ENCODE data around the gene VAMP7. TPM values are rescaled to one million over a fixed set of nuclear protein-coding genes. Genes with fewer than 3 reads are reported as not detected.
"Not testable (repeated sequence)": the region's sequence is repeated elsewhere in the genome, so short reads cannot be mapped to it uniquely, and the experiment has no call there.

Gene VAMP7
- total RNA-seq, 2 donors from 2014 or later = 28.7 to 30.3 TPM

DNA sequence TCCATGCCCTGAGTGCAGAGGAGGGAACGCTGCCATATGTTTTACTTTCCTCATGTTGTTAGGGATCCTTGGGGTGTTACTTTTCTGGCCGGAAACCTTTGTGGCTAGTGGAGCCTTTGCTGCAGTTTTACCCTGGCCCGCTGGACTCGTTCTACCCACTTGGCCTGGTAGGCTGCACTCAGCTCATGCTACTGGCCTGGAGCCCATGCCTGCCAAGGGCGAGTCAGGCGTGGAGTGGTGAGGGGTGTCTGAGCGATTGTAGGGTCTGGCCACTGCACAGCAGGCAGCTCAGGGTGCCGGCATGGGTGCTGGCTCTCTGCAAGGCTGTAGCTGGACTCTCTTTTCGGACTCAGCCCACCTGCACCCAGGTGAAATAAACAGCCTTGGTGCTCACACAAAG is 75.0 kb downstream of the VAMP7 start:
- no peak for ATAC-seq (replicated peaks)
- Mint-ChIP-seq H3K4me3 (no peak overlapping the region), H3K9me3 (no peaks in the 10 kb centered on the region), H3K27ac (no peak overlapping the region), H3K4me1 (no peaks in the 10 kb centered on the region), H3K36me3 (ENCODE audit: low read depth) (no peaks in the 10 kb centered on the region), H3K27me3 (no peaks in the 10 kb centered on the region)

DNA sequence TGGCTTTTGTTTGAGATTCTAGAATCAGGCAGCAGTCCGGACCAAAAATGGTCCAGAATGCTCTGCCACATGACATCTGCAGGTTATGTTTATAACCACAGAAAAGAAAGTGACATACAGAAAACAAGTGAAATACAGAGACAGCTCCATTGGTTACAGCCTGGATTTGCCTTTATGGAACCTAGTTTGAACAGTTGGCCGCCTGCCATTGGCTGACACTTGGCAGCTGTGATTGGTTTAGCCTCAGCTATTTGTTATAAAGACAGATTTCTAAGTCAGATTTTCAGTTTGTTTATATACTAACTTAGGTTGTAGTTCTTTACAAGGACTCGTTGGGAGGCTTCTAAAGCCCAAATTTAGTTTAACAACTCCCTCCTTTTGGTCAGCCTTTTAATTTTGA is 75.5 kb downstream of the VAMP7 start:
- Mint-ChIP-seq H3K27ac (no peak overlapping the region), H3K4me1 (no peaks in the 10 kb centered on the region), H3K27me3 (no peaks in the 10 kb centered on the region), H3K9me3 (no peaks in the 10 kb centered on the region), H3K36me3 (ENCODE audit: low read depth) (no peaks in the 10 kb centered on the region), H3K4me3 (no peak overlapping the region)
- ATAC-seq (replicated peaks) = no peak

DNA sequence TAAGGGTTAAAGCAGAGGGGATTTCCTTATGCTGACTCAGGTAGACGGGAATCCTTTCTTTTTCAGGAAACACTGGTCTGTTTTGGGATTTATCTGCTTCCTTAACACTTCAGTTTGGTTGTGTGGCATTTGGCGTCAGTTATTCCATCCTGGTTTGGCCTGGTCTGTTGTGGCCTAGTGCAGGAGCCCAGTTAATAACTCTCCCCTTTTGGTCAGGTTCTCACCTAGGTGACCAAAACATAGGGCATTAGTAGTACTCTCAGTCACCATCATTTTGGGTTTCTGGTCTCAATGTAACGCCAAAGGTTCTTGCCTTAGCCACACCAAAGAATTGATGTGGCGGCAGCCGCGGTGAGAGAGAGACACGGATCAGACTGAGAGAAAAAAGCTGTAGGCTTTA is 76.7 kb downstream of the VAMP7 start:
- H3K27ac Mint-ChIP-seq = no peak overlapping the region
- H3K4me1 Mint-ChIP-seq = no peaks in the 10 kb centered on the region
- no peaks in the 10 kb centered on the region for H3K36me3 Mint-ChIP-seq (ENCODE audit: low read depth)
- no peak for ATAC-seq (replicated peaks)
- H3K4me3 Mint-ChIP-seq = no peak overlapping the region
- peaks cover 3% of the 10 kb centered on the region for H3K27me3 Mint-ChIP-seq
- H3K9me3 Mint-ChIP-seq = no peaks in the 10 kb centered on the region

DNA sequence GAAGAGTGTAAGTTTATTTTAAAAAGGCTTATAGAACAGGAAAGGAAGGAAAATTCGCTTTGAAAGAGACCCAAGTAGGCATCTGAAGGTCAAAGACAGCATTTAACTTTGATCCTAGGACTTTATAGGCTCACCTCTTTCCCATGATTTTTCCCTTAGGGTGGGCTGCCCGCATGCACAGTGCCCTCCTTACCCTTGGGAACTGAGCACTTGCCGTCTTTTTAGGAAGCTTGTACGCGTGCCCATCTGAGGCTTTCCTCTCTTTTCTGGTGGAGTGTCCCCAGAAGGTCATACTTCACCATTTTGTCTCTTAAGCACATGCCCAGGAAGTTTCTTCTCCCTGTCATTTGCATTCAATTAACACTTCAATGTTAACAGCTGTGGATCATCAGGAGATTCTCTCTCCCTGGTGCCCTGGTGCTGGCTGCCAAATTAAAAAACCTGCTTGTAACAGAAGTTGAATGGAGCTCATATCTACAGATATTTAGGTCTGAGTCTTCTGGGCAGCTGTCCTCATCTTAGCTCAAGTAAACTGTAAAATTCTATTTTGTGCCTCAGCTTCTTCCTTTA is 78.0 kb downstream of the VAMP7 start:
- Mint-ChIP-seq H3K9me3 (peaks cover 6% of the 10 kb centered on the region), H3K4me1 (no peaks in the 10 kb centered on the region), H3K27me3 (peaks cover 6% of the 10 kb centered on the region), H3K36me3 (ENCODE audit: low read depth) (no peaks in the 10 kb centered on the region), H3K27ac (no peak overlapping the region), H3K4me3 (no peak overlapping the region)
- no peak for ATAC-seq (replicated peaks)

DNA sequence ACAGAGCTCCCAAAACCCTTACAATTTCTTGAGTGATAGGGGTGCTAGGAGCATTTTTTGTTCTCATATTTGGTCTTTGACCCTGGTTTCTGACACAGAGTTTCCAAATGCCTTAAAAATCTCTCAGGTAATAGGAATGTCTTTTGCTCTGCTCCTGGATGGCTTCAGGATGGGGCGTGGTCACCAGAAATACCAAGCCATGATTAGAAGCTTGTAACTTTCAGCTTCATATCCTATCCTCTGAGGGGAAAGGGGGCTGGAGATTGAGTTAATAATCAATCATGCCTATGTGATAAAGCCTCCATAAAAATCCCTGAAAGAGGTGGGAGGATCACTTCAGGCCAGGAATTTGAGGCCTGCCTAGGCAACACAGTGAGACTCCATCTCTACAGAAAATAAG is 81.8 kb downstream of the VAMP7 start:
- H3K27ac Mint-ChIP-seq = no peak overlapping the region
- peaks cover 6% of the 10 kb centered on the region for H3K9me3 Mint-ChIP-seq
- H3K4me3 Mint-ChIP-seq = no peak overlapping the region
- no peaks in the 10 kb centered on the region for H3K4me1 Mint-ChIP-seq
- H3K27me3 Mint-ChIP-seq = peaks cover 10% of the 10 kb centered on the region
- no peaks in the 10 kb centered on the region for H3K36me3 Mint-ChIP-seq (ENCODE audit: low read depth)
- ATAC-seq (replicated peaks) = no peak

DNA sequence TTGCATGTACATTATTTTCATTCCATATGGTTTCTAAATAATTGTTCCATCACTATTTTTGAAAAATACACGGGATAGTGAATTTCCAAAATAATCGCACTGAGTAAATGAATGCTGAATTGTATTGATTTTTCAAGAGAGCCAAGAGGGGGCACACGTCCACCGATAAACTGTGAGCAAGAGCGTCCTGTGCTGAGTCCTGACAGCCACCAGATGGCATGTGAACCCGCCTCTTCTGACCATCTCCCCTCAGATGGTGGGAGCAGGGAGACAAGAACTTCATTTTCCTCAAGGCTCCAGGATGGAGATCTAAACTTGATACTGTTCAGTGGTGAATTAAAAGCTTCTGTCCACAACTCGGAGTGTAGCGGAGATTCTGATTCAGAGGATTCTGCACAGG is 85.7 kb downstream of the VAMP7 start:
- H3K4me3 Mint-ChIP-seq = no peak overlapping the region
- ATAC-seq (replicated peaks) = peak; percentile 62
- peaks cover 24% of the 10 kb centered on the region for H3K27me3 Mint-ChIP-seq
- H3K4me1 Mint-ChIP-seq = no peaks in the 10 kb centered on the region
- peaks cover 15% of the 10 kb centered on the region for H3K9me3 Mint-ChIP-seq
- H3K36me3 Mint-ChIP-seq (ENCODE audit: low read depth) = no peaks in the 10 kb centered on the region
- no peak overlapping the region for H3K27ac Mint-ChIP-seq

DNA sequence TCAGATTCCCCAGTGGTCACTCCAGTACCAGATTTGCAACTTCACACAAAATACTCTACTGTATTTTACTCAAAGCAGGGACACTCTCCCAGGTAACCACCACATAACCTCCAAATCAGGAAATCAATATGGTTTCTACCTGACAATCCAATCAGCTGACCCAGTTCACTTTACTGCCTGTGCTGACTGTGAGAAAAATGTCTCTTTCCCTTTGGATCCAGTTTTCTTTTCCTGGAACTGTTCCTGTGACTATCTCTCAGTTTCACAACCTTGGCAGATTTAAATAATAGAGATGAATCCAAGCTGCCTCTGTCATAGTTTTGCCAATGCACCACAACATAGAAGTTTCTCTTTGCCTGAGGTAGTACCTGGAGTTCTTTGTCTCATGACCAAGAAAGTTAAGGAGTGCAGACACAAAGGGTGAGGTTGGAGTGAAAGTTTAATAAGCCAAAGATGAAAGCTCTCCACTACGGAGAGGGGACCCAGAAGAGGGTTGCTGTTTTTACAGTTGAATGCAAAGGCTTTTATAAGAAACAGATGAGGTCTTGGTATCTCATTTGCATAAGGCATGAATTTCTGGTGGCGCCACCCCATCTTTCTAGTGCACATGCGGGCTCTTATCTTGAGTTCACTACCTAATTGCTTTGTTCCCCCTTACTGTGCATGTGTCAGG is 86.6 kb downstream of the VAMP7 start:
- Mint-ChIP-seq H3K4me1 (no peaks in the 10 kb centered on the region), H3K27ac (no peak overlapping the region), H3K9me3 (peaks cover 15% of the 10 kb centered on the region), H3K36me3 (ENCODE audit: low read depth) (no peaks in the 10 kb centered on the region), H3K27me3 (peaks cover 21% of the 10 kb centered on the region), H3K4me3 (no peak overlapping the region)
- no peak for ATAC-seq (replicated peaks)

DNA sequence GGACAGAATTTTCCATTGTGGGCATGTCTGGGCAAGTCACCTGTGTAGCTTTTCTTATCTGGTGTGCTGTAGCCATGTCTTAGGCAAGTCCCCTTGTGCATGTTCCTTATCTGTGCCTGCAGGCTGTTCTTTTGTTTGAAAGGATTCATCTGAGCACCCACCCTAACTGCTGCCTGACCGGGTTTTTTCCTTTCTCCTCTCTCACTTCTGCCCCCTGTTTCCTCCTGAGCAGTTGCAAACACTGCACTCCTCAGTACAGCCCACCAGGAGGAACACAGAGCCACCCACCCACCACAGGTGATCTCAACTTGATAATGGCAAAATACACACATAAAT is 87.1 kb downstream of the VAMP7 start:
- H3K36me3 Mint-ChIP-seq (ENCODE audit: low read depth) = no peaks in the 10 kb centered on the region
- H3K27me3 Mint-ChIP-seq = peaks cover 21% of the 10 kb centered on the region
- no peak for ATAC-seq (replicated peaks)
- peaks cover 15% of the 10 kb centered on the region for H3K9me3 Mint-ChIP-seq
- H3K27ac Mint-ChIP-seq = no peak overlapping the region
- no peak overlapping the region for H3K4me3 Mint-ChIP-seq
- no peaks in the 10 kb centered on the region for H3K4me1 Mint-ChIP-seq

DNA sequence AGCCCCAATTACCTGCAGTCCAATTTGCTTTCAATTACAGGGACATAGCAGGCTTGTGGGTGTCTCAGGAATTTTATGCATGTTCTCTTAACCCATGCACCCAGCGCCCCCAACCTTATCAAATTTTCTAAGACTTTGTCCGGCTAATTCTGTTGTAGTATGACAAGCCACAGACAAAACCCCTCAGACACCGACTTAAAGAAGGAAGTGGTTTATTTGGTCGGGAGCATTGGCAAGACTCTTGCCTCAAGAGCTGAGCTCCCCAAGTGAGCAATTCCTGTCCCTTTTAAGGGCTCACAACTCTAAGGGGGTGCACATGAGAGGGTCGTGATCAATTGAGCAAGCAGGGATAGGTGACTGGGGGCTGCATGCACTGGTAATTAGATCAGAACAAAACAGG is 87.6 kb downstream of the VAMP7 start:
- Mint-ChIP-seq H3K9me3 (peaks cover 12% of the 10 kb centered on the region), H3K4me1 (no peaks in the 10 kb centered on the region), H3K27me3 (peaks cover 20% of the 10 kb centered on the region), H3K4me3 (no peak overlapping the region), H3K27ac (no peak overlapping the region), H3K36me3 (ENCODE audit: low read depth) (no peaks in the 10 kb centered on the region)
- ATAC-seq (replicated peaks) = no peak

DNA sequence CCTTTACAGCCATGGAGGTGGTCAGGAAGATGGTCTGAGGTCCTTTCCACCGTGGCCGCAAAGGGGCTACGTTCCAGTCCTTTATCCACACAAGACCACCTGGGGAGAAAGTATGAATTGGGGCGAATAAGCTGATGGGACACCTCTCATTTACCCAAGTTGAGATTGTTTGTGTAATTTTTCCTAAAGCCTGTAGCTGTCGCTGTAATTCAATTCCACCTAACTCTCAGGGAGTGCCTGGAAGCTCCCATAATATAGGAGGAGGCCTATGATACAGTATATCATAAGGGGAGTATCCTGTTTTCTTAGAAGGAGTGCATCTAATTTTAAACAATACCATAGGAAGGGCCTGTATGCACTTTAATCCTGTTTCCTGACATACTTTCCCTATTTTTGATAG is 90.5 kb downstream of the VAMP7 start:
- not testable (repeated sequence) for ATAC-seq (replicated peaks); H3K9me3 Mint-ChIP-seq; H3K4me3 Mint-ChIP-seq; H3K27ac Mint-ChIP-seq; H3K4me1 Mint-ChIP-seq; H3K36me3 Mint-ChIP-seq (ENCODE audit: low read depth)
- peaks cover 17% of the 10 kb centered on the region for H3K27me3 Mint-ChIP-seq

DNA sequence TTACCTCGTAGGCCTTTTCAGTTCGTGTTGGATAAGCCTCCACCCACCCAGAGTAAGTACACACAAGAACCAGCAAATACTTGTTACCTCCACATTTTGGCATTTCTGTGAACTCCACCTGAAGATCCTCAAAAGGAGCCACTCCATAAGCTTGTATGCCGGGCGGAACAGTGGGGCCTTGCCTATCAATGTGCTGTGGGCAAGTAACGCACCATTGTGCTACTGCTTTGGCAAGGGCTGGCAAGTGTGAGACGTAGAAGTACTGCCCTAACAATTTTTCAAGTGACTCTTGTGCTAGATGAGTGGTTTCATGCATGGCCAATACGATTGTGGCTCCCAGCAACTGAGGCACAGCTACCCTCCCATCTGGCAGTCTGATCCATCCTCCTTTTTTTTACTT is 91.1 kb downstream of the VAMP7 start:
- H3K27ac Mint-ChIP-seq; ATAC-seq (replicated peaks); H3K4me1 Mint-ChIP-seq; H3K9me3 Mint-ChIP-seq; H3K4me3 Mint-ChIP-seq; H3K36me3 Mint-ChIP-seq (ENCODE audit: low read depth): not testable (repeated sequence)
- H3K27me3 Mint-ChIP-seq = peaks cover 14% of the 10 kb centered on the region

DNA sequence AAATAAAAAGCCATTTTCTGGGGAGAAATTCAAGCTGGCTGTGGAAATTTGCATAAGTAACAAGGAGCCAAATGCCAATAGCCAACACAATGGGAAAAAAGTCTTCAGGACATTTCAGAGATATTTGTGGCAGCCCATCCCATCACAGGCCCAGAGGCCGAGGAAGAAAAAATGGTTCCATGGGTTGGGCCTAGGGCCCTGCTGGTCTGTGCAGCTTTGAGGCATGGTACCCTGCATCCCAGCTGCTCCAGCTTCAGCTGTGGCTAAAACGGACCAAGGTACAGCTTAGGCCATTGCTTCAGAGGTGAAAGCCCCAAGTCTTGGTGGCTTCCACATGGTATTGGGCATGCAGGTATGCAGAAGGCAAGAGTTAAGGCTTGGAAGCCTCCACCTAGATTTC is 102.2 kb downstream of the VAMP7 start:
- H3K4me3 Mint-ChIP-seq = no peak overlapping the region

DNA sequence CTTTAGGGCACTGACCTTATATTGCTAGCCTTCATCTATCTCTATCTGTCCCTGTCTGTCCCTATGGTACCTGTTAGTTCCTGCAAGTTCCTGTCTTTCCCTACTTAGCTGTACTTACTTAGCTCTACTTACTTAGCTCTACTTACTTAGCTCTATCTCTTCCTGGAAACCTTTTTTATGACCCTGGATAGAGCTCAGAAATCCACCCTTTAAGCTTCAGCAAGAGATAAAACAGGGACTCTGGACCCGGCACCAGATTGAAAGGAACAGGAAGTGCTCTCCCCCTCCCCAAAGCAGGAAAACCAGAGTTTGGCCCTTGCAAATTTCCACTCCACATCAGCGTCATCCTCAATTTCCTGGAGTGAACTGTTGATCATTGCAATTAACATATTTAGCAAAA is 104.1 kb downstream of the VAMP7 start:
- H3K27ac Mint-ChIP-seq = no peak overlapping the region
- ATAC-seq (replicated peaks) = no peak

More for the DNA sequence above, 102.2 kb downstream of the VAMP7 start:
- Mint-ChIP-seq H3K9me3 (peaks cover 3% of the 10 kb centered on the region), H3K27me3 (no peaks in the 10 kb centered on the region), H3K27ac (no peak overlapping the region), H3K36me3 (ENCODE audit: low read depth) (no peaks in the 10 kb centered on the region), H3K4me1 (no peaks in the 10 kb centered on the region)
- no peak for ATAC-seq (replicated peaks)

DNA sequence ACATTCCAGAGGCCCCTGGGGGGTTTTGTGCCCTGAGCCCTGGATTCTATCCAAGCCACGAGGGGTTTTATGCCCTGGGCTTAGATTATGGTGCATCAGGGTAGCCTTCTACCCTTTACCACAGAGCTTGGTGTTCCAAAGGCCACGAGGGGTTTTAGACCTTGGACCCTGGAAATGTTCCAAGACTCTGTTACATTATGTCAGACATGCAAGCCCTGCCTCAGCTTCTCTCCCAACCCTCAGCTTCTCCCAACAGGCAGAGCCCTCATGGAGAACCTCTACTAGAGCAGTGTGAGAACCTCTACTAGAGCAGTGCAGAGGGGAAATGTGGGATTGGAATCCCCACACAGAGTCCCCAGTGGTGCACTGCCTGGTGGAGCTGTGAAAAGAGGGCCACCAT is 105.8 kb downstream of the VAMP7 start:
- not testable (repeated sequence) for ATAC-seq (replicated peaks); H3K4me3 Mint-ChIP-seq; H3K27ac Mint-ChIP-seq; H3K9me3 Mint-ChIP-seq; H3K36me3 Mint-ChIP-seq (ENCODE audit: low read depth); H3K4me1 Mint-ChIP-seq; H3K27me3 Mint-ChIP-seq

More for the DNA sequence above, 104.1 kb downstream of the VAMP7 start:
- Mint-ChIP-seq H3K4me3 (no peak overlapping the region), H3K27me3 (peaks cover 4% of the 10 kb centered on the region), H3K4me1 (no peaks in the 10 kb centered on the region), H3K9me3 (peaks cover 3% of the 10 kb centered on the region), H3K36me3 (ENCODE audit: low read depth) (no peaks in the 10 kb centered on the region)

DNA sequence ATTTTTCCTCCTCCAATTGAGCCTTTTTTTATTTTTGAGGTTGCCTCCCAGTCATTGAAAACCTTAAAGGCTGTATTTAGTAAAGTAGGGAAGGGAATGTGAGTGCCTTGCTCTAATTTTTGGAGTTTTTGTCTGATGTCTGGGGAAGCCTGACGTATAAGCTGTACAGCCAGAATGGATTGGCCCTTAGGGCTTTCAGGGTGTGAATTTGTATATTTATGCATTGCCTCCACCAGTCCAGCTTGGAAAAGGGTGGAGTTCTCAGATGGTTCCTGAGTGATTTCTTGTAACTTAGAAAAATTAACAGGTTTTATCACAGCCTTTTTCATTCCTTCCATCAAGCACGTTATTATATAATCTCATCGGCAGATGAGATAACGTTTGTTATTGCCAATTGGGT is 107.7 kb downstream of the VAMP7 start:
- Mint-ChIP-seq H3K27ac (no peak overlapping the region), H3K4me3 (no peak overlapping the region), H3K4me1 (no peaks in the 10 kb centered on the region), H3K36me3 (ENCODE audit: low read depth) (no peaks in the 10 kb centered on the region), H3K9me3 (no peaks in the 10 kb centered on the region), H3K27me3 (peaks cover 4% of the 10 kb centered on the region)
- no peak for ATAC-seq (replicated peaks)
